Muscle of leg (tissue), 11 donors: Measurements from ENCODE around the gene LSM7. TPM values are rescaled to one million over a fixed set of nuclear protein-coding genes. Genes with fewer than 3 reads are reported as not detected.

Experiments used
- DNase-seq: peaks from one replicate; pipeline ENCODE4 v3.0.0; 2013
- H3K27ac ChIP-seq: one replicate; pipeline ENCODE4 v1.5.1; 2013; ENCODE audit warnings: mild to moderate bottlenecking, low read length, control low read depth
- H3K27me3 ChIP-seq: one replicate; pipeline ENCODE4 v1.6.1; 2013; ENCODE audit warnings: low read length; ENCODE audit not compliant: control insufficient read depth, insufficient read depth
- H3K36me3 ChIP-seq: one replicate; pipeline ENCODE4 v1.6.1; 2013; ENCODE audit warnings: low read length; ENCODE audit not compliant: control insufficient read depth, insufficient read depth
- H3K4me1 ChIP-seq: one replicate; pipeline ENCODE4 v1.6.1; 2013; ENCODE audit warnings: low read length; ENCODE audit not compliant: control insufficient read depth, insufficient read depth
- H3K4me3 ChIP-seq: one replicate; pipeline ENCODE4 v1.5.1; 2013; ENCODE audit warnings: low read length, control low read depth
- H3K9me3 ChIP-seq: replicated peaks from 2 replicates; pipeline ENCODE4 v1.6.1; 2013; ENCODE audit warnings: low read depth, low read length; ENCODE audit not compliant: control insufficient read depth
- WGBS: methylation state at CpG from one replicate; pipeline ENCODE4 v1.1.5; 2013; ENCODE audit warnings: missing lambda C conversion rate; ENCODE audit not compliant: insufficient coverage; 5-methylcytosine and 5-hydroxymethylcytosine counted together
- polyA plus RNA-seq, 8 donors: library from polyadenylated mRNA; unstranded; fragments of 120-200 nt; gene quantifications; one replicate each; pipeline versions ENCODE4 v1.2.1 to v1.2.3, GENCODE V29; 2013; ENCODE audit warnings: inconsistent platforms in 1 of 8, low replicate concordance in 1 of 8; ENCODE audit not compliant: insufficient read length in 8 of 8, insufficient read depth in 1 of 8
- total RNA-seq: library from RNA; stranded (reverse); fragments of 120-200 nt; gene quantifications from one replicate; pipeline ENCODE4 v1.2.4, GENCODE V29; 2013

Gene LSM7
- total and polyA plus RNA-seq, 9 donors: 83.0 to 102 (median 95.2) TPM

GRCh38 chr19:2365201-2365970 lies 37.0 kb upstream of the LSM7 start:
- peaks cover 23% of the 10 kb centered on the region for H3K27me3 ChIP-seq
- no peak overlapping the region for H3K4me3 ChIP-seq
- H3K27ac ChIP-seq: no peak overlapping the region
- peaks cover 3% of the 10 kb centered on the region for H3K9me3 ChIP-seq
- DNase-seq: no peak
- no peaks in the 10 kb centered on the region for H3K4me1 ChIP-seq
- no peaks in the 10 kb centered on the region for H3K36me3 ChIP-seq
- 33% methylated on average over 4 of the region's 10 CpGs for WGBS

- DNase-seq: no peak
- Histone ChIP-seq H3K4me1 (no peaks in the 10 kb centered on the region), H3K9me3 (no peaks in the 10 kb centered on the region), H3K27me3 (peaks cover 37% of the 10 kb centered on the region), H3K4me3 (no peak overlapping the region), H3K27ac (no peak overlapping the region), H3K36me3 (no peaks in the 10 kb centered on the region)
- WGBS: 58% methylated on average over 13 of the region's 17 CpGs
Observed at GRCh38 chr19:2363419-2363818, 35.0 kb upstream of the LSM7 start.

GRCh38 chr19:2362970-2363300 lies 34.5 kb upstream of the LSM7 start:
- H3K4me1 ChIP-seq: no peaks in the 10 kb centered on the region
- no peak overlapping the region for H3K27ac ChIP-seq
- H3K4me3 ChIP-seq: no peak overlapping the region
- 69% methylated on average over 15 of the region's 15 CpGs for WGBS
- DNase-seq: no peak
- H3K27me3 ChIP-seq: peaks cover 37% of the 10 kb centered on the region
- H3K36me3 ChIP-seq: no peaks in the 10 kb centered on the region
- H3K9me3 ChIP-seq: no peaks in the 10 kb centered on the region

- Histone ChIP-seq H3K27ac (no peak overlapping the region), H3K4me3 (no peak overlapping the region), H3K36me3 (no peaks in the 10 kb centered on the region), H3K4me1 (no peaks in the 10 kb centered on the region), H3K9me3 (no peaks in the 10 kb centered on the region), H3K27me3 (peaks cover 37% of the 10 kb centered on the region)
- 96% methylated on average over 11 of the region's 11 CpGs for WGBS
- DNase-seq: no peak
Observed at GRCh38 chr19:2362046-2362969, 33.9 kb upstream of the LSM7 start.

GRCh38 chr19:2361246-2362045 lies 33.1 kb upstream of the LSM7 start:
- Histone ChIP-seq H3K4me3 (no peak overlapping the region), H3K36me3 (no peaks in the 10 kb centered on the region), H3K9me3 (no peaks in the 10 kb centered on the region), H3K27ac (no peak overlapping the region), H3K27me3 (peaks cover 37% of the 10 kb centered on the region), H3K4me1 (no peaks in the 10 kb centered on the region)
- DNase-seq: no peak
- WGBS: 27% methylated on average over 21 of the region's 24 CpGs

- no peak overlapping the region for H3K27ac ChIP-seq
- WGBS: 40% methylated on average over 2 of the region's 11 CpGs
- H3K4me3 ChIP-seq: no peak overlapping the region
- no peak for DNase-seq
- no peaks in the 10 kb centered on the region for H3K9me3 ChIP-seq
- no peaks in the 10 kb centered on the region for H3K4me1 ChIP-seq
- H3K27me3 ChIP-seq: peaks cover 37% of the 10 kb centered on the region
- no peaks in the 10 kb centered on the region for H3K36me3 ChIP-seq
Observed at GRCh38 chr19:2360833-2361232, 32.4 kb upstream of the LSM7 start.

GRCh38 chr19:2359992-2360685 lies 31.8 kb upstream of the LSM7 start, which contains the start of gene TMPRSS9:
TMPRSS9 (plus strand) TSS chr19:2360265; CDS start chr19:2389786, 29,521 bp downstream.
- H3K36me3 ChIP-seq: no peaks in the 10 kb centered on the region

GRCh38 chr19:2358548-2359173 lies 30.3 kb upstream of the LSM7 start:
- H3K36me3 ChIP-seq: peaks cover 10% of the 10 kb centered on the region

More at GRCh38 chr19:2359992-2360685, 31.8 kb upstream of the LSM7 start, which contains the start of gene TMPRSS9:
- DNase-seq: no peak
- peaks cover 37% of the 10 kb centered on the region for H3K27me3 ChIP-seq
- no peak within 1 kb of the TSS for H3K27ac ChIP-seq
- H3K4me1 ChIP-seq: no peaks in the 10 kb centered on the region
- no peak within 1 kb of the TSS for H3K4me3 ChIP-seq
- WGBS: 27% methylated on average over 23 of the region's 44 CpGs
- no peaks in the 10 kb centered on the region for H3K9me3 ChIP-seq

More at GRCh38 chr19:2358548-2359173, 30.3 kb upstream of the LSM7 start:
- WGBS: 73% methylated on average over 20 of the region's 28 CpGs
- Histone ChIP-seq H3K27ac (no peak overlapping the region), H3K4me3 (no peak overlapping the region), H3K9me3 (no peaks in the 10 kb centered on the region), H3K4me1 (no peaks in the 10 kb centered on the region), H3K27me3 (peaks cover 37% of the 10 kb centered on the region)
- DNase-seq: no peak
